GM12878 (cell line): Measurements from ENCODE around the gene NKAIN2. TPM values are rescaled to one million over a fixed set of nuclear protein-coding genes. Genes with fewer than 3 reads are reported as not detected.

ENCODE experiments used
- ATAC-seq: fragments of 200-7000 bp; cut with Tn5 transposase; 3 replicates; pipeline ENCODE4 v1.9.1; 2020; ENCODE audit warnings: mild to moderate bottlenecking, moderate library complexity
- BruUV-seq: library from RNA; stranded (reverse); fragments of 400-500 nt; replicated peaks from 2 replicates; lab custom pipeline; 2021; lab: Mats Ljungman, UMichigan
- CTCF ChIA-PET: fragments of 300-600 bp; sonication (Branson Sonifier 250); formaldehyde crosslinking; extraction: SDS; loops from one replicate; lab custom pipeline; 2021; ENCODE audit warnings: inconsistent platforms; lab: Yijun Ruan, JAX
- POLR2A ChIA-PET: fragments of 350-600 bp; formaldehyde crosslinking; extraction: SDS; loops from one replicate; lab custom pipeline; 2021; ENCODE audit warnings: inconsistent platforms; lab: Charles Lee
- RAD21 ChIA-PET: fragments of 300-600 bp; sonication (Branson Sonifier 250); formaldehyde crosslinking; loops from one replicate; lab custom pipeline; 2023; ENCODE audit warnings: antibody characterized with exemption; ENCODE audit not compliant: unreplicated experiment; lab: Charles Lee
- SMC1A ChIA-PET: fragments of 300-600 bp; sonication (Branson Sonifier 250); formaldehyde crosslinking; loops from one replicate; lab custom pipeline; 2023; ENCODE audit not compliant: unreplicated experiment, uncharacterized antibody; lab: Charles Lee
- DNase-seq: peaks from one replicate; pipeline ENCODE4 v3.0.0-alpha.2; 2011; ENCODE audit warnings: low read depth, low spot score
- FAIRE-seq: peaks from 3 replicates; lab custom pipeline; 2011; peaks lifted over from hg19 to GRCh38; lab: Jason Lieb, UNC
- H2AFZ ChIP-seq: 2 replicates; pipeline ENCODE4 v1.6.0; 2011; ENCODE audit warnings: low read depth, low read length, control low read depth; ENCODE audit not compliant: control insufficient read depth
- H3K27ac ChIP-seq: 2 replicates; pipeline ENCODE4 v1.5.1; 2011; ENCODE audit warnings: control low read depth; ENCODE audit not compliant: control insufficient read depth, insufficient read depth
- H3K27me3 ChIP-seq, 2 experiments: replicated peaks in 1 of 2; 2 replicates each; pipeline versions ENCODE4 v1.6.0 to v1.6.1; 2011; ENCODE audit warnings: low read length in 1 of 2; ENCODE audit not compliant: control insufficient read depth in 2 of 2, insufficient read depth in 2 of 2
- H3K36me3 ChIP-seq, 2 experiments: 2 replicates each; pipeline ENCODE4 v1.5.1; 2011; ENCODE audit warnings: low read length in 1 of 2; ENCODE audit not compliant: control insufficient read depth in 2 of 2, insufficient read depth in 2 of 2
- H3K4me1 ChIP-seq: 2 replicates; pipeline ENCODE4 v1.6.1; 2011; ENCODE audit warnings: mild to moderate bottlenecking, low read length, moderate library complexity, mixed read lengths; ENCODE audit not compliant: control insufficient read depth, insufficient read depth
- H3K4me2 ChIP-seq: 2 replicates; pipeline ENCODE4 v1.6.0; 2011; ENCODE audit warnings: control low read depth; ENCODE audit not compliant: control insufficient read depth, insufficient read depth
- H3K4me3 ChIP-seq: fragments of 200-600 bp; sonication (generic); 2 replicates; pipeline ENCODE4 v1.5.1; 2016
- H3K79me2 ChIP-seq: 2 replicates; pipeline ENCODE4 v1.6.0; 2011; ENCODE audit warnings: low read length; ENCODE audit not compliant: control insufficient read depth, insufficient read depth
- H3K9ac ChIP-seq: 2 replicates; pipeline ENCODE4 v1.8.0; 2011; ENCODE audit warnings: low read length, control low read depth, mixed read lengths; ENCODE audit not compliant: control insufficient read depth, insufficient read depth
- H3K9me3 ChIP-seq: replicated peaks from 3 replicates; pipeline ENCODE4 v1.5.1; 2011; ENCODE audit warnings: mild to moderate bottlenecking, low read length; ENCODE audit not compliant: control insufficient read depth, insufficient read depth
- H4K20me1 ChIP-seq: 2 replicates; pipeline ENCODE4 v1.6.0; 2011; ENCODE audit not compliant: control insufficient read depth, insufficient read depth
- BMI1 ChIP-seq: fragments of 450-650 bp; IDR thresholded peaks from 2 replicates; pipeline ENCODE4 v1.6.1; 2016; ENCODE audit warnings: mild to moderate bottlenecking, moderate library complexity, borderline replicate concordance
- CHD4 ChIP-seq: fragments of 200-600 bp; sonication (generic); IDR thresholded peaks from 2 replicates; pipeline ENCODE4 v1.6.1; 2016; ENCODE audit warnings: mild to moderate bottlenecking
- E4F1 ChIP-seq: fragments of 450-650 bp; IDR thresholded peaks from 2 replicates; pipeline ENCODE4 v1.6.1; 2018; ENCODE audit warnings: borderline replicate concordance, mild to moderate bottlenecking; ENCODE audit not compliant: partially characterized antibody
- FOXM1 ChIP-seq: IDR thresholded peaks from 2 replicates; pipeline ENCODE4 v1.6.1; 2012; ENCODE audit warnings: low read depth, mild to moderate bottlenecking, inconsistent platforms, low read length, moderate library complexity
- GABPA ChIP-seq: IDR thresholded peaks from 2 replicates; pipeline ENCODE4 v1.6.1; 2014; ENCODE audit warnings: antibody characterized with exemption, low read depth, mild to moderate bottlenecking, inconsistent platforms
- KAT2A ChIP-seq: conservative IDR thresholded peaks from 2 replicates; pipeline ENCODE4 v1.6.1; 2011; ENCODE audit warnings: low read depth, low read length; ENCODE audit not compliant: control insufficient read depth
- NR2C2 ChIP-seq: IDR thresholded peaks from 2 replicates; pipeline ENCODE4 v1.6.1; 2011; ENCODE audit warnings: borderline replicate concordance, low read depth; ENCODE audit not compliant: control insufficient read depth, insufficient read length
- RB1 ChIP-seq: fragments of 450-650 bp; formaldehyde crosslinking; IDR thresholded peaks from 2 replicates; pipeline ENCODE4 v1.6.1; 2017; ENCODE audit warnings: mild to moderate bottlenecking, borderline replicate concordance
- RFX5 ChIP-seq: IDR thresholded peaks from 2 replicates; pipeline ENCODE4 v1.6.1; 2011; ENCODE audit warnings: low read depth, low read length, improper control_type of control experiment
- SIX5 ChIP-seq: IDR thresholded peaks from 2 replicates; pipeline ENCODE4 v1.6.1; 2011; ENCODE audit warnings: mild to moderate bottlenecking, low read depth, low read length, moderate library complexity; ENCODE audit not compliant: severe bottlenecking
- SMAD1 ChIP-seq: fragments of 450-650 bp; IDR thresholded peaks from 2 replicates; pipeline ENCODE4 v1.6.1; 2018; ENCODE audit warnings: mild to moderate bottlenecking, low read depth; ENCODE audit not compliant: partially characterized antibody
- ZBED1 ChIP-seq: IDR thresholded peaks from 2 replicates; pipeline ENCODE4 v1.6.1; 2016; ENCODE audit warnings: borderline replicate concordance
- ZBTB33 ChIP-seq: fragments of 450-650 bp; IDR thresholded peaks from 2 replicates; pipeline ENCODE4 v1.6.1; 2017; ENCODE audit warnings: mild to moderate bottlenecking
- ZNF274 ChIP-seq: IDR thresholded peaks from one replicate; pipeline ENCODE4 v1.8.0; 2011; ENCODE audit not compliant: insufficient read length, insufficient read depth
- WGBS: methylation state at CpG from one replicate; pipeline ENCODE4 v1.1.6; 2016; ENCODE audit warnings: low lambda C conversion rate; ENCODE audit not compliant: insufficient replicate concordance, insufficient coverage; ENCODE audit errors: missing lambda C conversion rate; 5-methylcytosine and 5-hydroxymethylcytosine counted together
- in situ Hi-C: fragments of 300-500 bp; cut with MboI; formaldehyde crosslinking; loops from 9 replicates; pipeline ENCODE4 v1.14.3; 2018; ENCODE audit warnings: mixed read lengths
- intact Hi-C: fragments of 100-400 bp; cut with micrococcal nuclease; formaldehyde crosslinking; loops from one replicate; pipeline ENCODE4 v1.14.2; 2022; ENCODE audit not compliant: unreplicated experiment
- polyA plus RNA-seq, 11 experiments: library from polyadenylated mRNA; depleted of rRNA in 4 of 11; unstranded in 6 of 11; stranded (reverse) in 5 of 11; fragments of >200 nt; fragmentation: Nextera tagmentation in 4 of 11; fragmentation: Illumina TruSeq in 1 of 11; extraction: Ambion mirVana in 4 of 11; extraction: Trizol in 1 of 11; gene quantifications; 1 replicate in 1 of 11; 2 replicates in 10 of 11; pipeline versions ENCODE4 v1.2.1 to v1.2.3, GENCODE V29; 2011 to 2016; ENCODE audit warnings: inconsistent platforms in 2 of 11, missing spikeins in 2 of 11, low read depth in 1 of 11
- total RNA-seq, 4 experiments: library from RNA; depleted of rRNA in 3 of 4; stranded (reverse); fragments of >200 nt in 3 of 4; fragmentation: Illumina TruSeq in 1 of 4; extraction: Trizol in 1 of 4; gene quantifications; 2 replicates each; pipeline versions ENCODE4 v1.2.1 to v1.2.3, GENCODE V29; 2013 to 2021

The NKAIN2 gene
- total and polyA plus RNA-seq, 10 of the 15 experiments (the other 5 are each of a cell fraction or from before 2014, with no cell fraction given): not detected

GRCh38 chr6:124658053-124658452 is 854.4 kb downstream of the NKAIN2 start:
- ChIA-PET POLR2A (no interaction called here), RAD21 (no interaction called here), CTCF (no interaction called here)
- in situ Hi-C loops: no loop called here
- Histone ChIP-seq H3K79me2 (no peaks in the 10 kb centered on the region), H3K27me3 (no peaks in the 10 kb centered on the region), H3K9me3 (no peaks in the 10 kb centered on the region), H3K27ac (no peak overlapping the region), H3K9ac (no peak overlapping the region), H3K4me2 (no peak overlapping the region), H3K36me3 (no peaks in the 10 kb centered on the region)
- BruUV-seq: no TSS peak
- no peak for FAIRE-seq
- 38% methylated on average over 8 of the region's 8 CpGs for WGBS
- TF ChIP-seq ZNF274 (no peak), FOXM1 (no peak), KAT2A (no peak), ZBTB33 (no peak), RFX5 (no peak), NR2C2 (no peak), ZBED1 (no peak), SMAD1 (no peak), SIX5 (no peak), E4F1 (no peak), RB1 (no peak), BMI1 (no peak), CHD4 (no peak), GABPA (no peak)
- TF ChIP-seq, all 136 proteins: peak for 0
- SMC1A ChIA-PET: no interaction called here
- H3K4me3 ChIP-seq: no peak overlapping the region
- ATAC-seq (no peak), DNase-seq (no peak)
- H4K20me1 ChIP-seq: no peaks in the 10 kb centered on the region
- intact Hi-C loops: no loop called here
- H2AFZ ChIP-seq: no peak overlapping the region
- H3K4me1 ChIP-seq: no peaks in the 10 kb centered on the region
